Colonic mucosa (tissue), 4 donors: Measurements from ENCODE around the gene OVOL1. TPM values are rescaled to one million over a fixed set of nuclear protein-coding genes. Genes with fewer than 3 reads are reported as not detected.
A peak's percentile ranks its signal among the peaks of the same experiment; 100 is the strongest.

Experiments
- DNase-seq: peaks from one replicate; pipeline ENCODE4 v3.0.0-alpha.2; 2020
- H3K27ac ChIP-seq: fragments of 200-600 bp; one replicate; pipeline ENCODE4 v1.8.0; 2021
- H3K27me3 ChIP-seq: fragments of 200-600 bp; one replicate; pipeline ENCODE4 v1.8.0; 2021
- H3K36me3 ChIP-seq: fragments of 200-600 bp; one replicate; pipeline ENCODE4 v1.8.0; 2021
- H3K4me1 ChIP-seq: fragments of 200-600 bp; one replicate; pipeline ENCODE4 v1.8.0; 2021; ENCODE audit warnings: mild to moderate bottlenecking
- H3K4me3 ChIP-seq: fragments of 200-600 bp; one replicate; pipeline ENCODE4 v1.8.0; 2021
- H3K9ac ChIP-seq, 2 donors: one replicate each; pipeline ENCODE4 v1.7.0; 2013; ENCODE audit warnings: control low read depth in 2 of 2, low read depth in 2 of 2, low read length in 2 of 2
- H3K9me3 ChIP-seq: fragments of 200-600 bp; one replicate; pipeline ENCODE4 v1.8.0; 2021
- CTCF ChIP-seq: fragments of 200-600 bp; IDR thresholded peaks from one replicate; pipeline ENCODE4 v1.8.0; 2022; ENCODE audit warnings: antibody characterized with exemption, mild to moderate bottlenecking
- intact Hi-C: fragments of 100-400 bp; cut with DNase I; formaldehyde crosslinking; loops from one replicate; pipeline ENCODE4 v1.14.1; 2022
- total RNA-seq, 2 donors: library from RNA; stranded (reverse); fragmentation: NEBNext Ultra II Directional in 1 of 2; extraction: Animal tissue kit (Norgen Biotek cat#: 25700) in 1 of 2; gene quantifications; one replicate each; pipeline ENCODE4 v1.2.1, GENCODE V29; 2021
- donor health status: healthy.
- donor health status: DM: no; HTN: no; CAD: no.
- donor health status: DM: no; HTN: no; CAD: no.

The OVOL1 gene
- total RNA-seq, 2 donors from 2014 or later = 29.0 to 32.9 TPM

- Histone ChIP-seq H3K9ac (peak overlapping the region in 1 of 2 donors; percentile 26), H3K27me3 (peaks cover 15% of the 10 kb centered on the region), H3K4me1 (peaks cover 17% of the 10 kb centered on the region), H3K27ac (no peak overlapping the region), H3K9me3 (no peaks in the 10 kb centered on the region), H3K4me3 (peak overlapping the region; percentile 36), H3K36me3 (no peaks in the 10 kb centered on the region)
- DNase-seq = no peak
- intact Hi-C loops = no loop called here
- no peak for TF ChIP-seq CTCF
Measured at GRCh38 chr11:65786008-65786785, 666 bp upstream of the OVOL1 start.

GRCh38 chr11:65787649-65788622 lies 1.1 kb downstream of the OVOL1 start:
- peak; percentile 97 for DNase-seq
- H3K4me1 ChIP-seq = peaks cover 31% of the 10 kb centered on the region
- peak overlapping the region; percentile 61 for H3K4me3 ChIP-seq
- peaks cover 15% of the 10 kb centered on the region for H3K27me3 ChIP-seq
- H3K27ac ChIP-seq = peak overlapping the region; percentile 87
- H3K9ac ChIP-seq = peak overlapping the region; percentile 70 to 89
- no peak for TF ChIP-seq CTCF
- no peaks in the 10 kb centered on the region for H3K36me3 ChIP-seq
- intact Hi-C loops = no loop called here
- H3K9me3 ChIP-seq = no peaks in the 10 kb centered on the region

- TF ChIP-seq CTCF = no peak
- Histone ChIP-seq H3K9ac (peak overlapping the region; percentile 70 to 89), H3K4me1 (peaks cover 39% of the 10 kb centered on the region), H3K4me3 (peak overlapping the region; percentile 61), H3K9me3 (no peaks in the 10 kb centered on the region), H3K27me3 (peaks cover 15% of the 10 kb centered on the region), H3K27ac (peak overlapping the region; percentile 87), H3K36me3 (no peaks in the 10 kb centered on the region)
- peak; percentile 30 for DNase-seq
- intact Hi-C loops = no loop called here
Measured at GRCh38 chr11:65788821-65789220, 2.0 kb downstream of the OVOL1 start.

GRCh38 chr11:65789230-65790103 lies 2.6 kb downstream of the OVOL1 start:
- DNase-seq = no peak
- peak overlapping the region in 1 of 2 donors; percentile 89 for H3K9ac ChIP-seq
- H3K27me3 ChIP-seq = peaks cover 15% of the 10 kb centered on the region
- H3K27ac ChIP-seq = peak overlapping the region; percentile 87
- no peaks in the 10 kb centered on the region for H3K9me3 ChIP-seq
- peaks cover 39% of the 10 kb centered on the region for H3K4me1 ChIP-seq
- H3K36me3 ChIP-seq = peaks cover under 1% of the 10 kb centered on the region
- intact Hi-C loops = no loop called here
- no peak for TF ChIP-seq CTCF
- H3K4me3 ChIP-seq = peak overlapping the region; percentile 61
